ENCODE data around the gene SLC47A2. TPM values are rescaled to one million over a fixed set of nuclear protein-coding genes. Genes with fewer than 3 reads are reported as not detected.

The SLC47A2 gene
- total and polyA plus RNA-seq, 9 donors, result 0.13 to 0.53 (median 0.22) TPM; not detected in 1

DNA sequence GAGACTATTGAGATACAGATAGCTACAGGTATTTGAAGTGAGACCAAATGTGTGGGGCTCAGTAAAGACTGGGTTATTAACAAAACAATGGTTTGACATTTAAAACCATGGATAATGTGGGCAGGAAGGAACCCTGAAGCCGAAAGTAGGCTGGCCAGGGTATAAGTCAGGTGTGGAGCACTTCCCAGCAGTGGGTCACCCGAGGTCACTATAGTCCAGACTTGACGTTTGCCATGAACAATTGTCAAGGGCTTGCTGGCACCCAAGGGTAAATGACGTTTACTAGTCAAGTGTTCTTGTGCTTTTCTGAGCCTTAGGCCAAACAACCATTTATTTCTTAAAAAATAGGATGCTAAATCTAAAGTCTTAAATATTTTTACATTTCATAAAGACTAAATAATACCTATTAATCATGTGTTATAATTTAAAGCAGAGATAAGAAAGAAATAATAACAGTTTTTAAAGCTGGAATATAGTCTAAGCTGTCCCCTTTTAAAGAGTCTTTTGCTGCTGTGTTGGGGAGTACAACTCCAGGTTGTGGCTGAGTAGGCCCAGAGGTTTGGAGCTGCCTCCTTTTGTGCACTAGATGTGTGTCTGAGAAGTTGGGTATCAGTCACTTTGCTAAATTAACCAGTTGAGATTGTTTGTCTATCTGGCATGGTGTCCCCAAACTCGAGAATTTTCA, 52.1 kb downstream of the SLC47A2 start:
- Histone ChIP-seq H3K27ac (ENCODE audit: low read length) (no peak overlapping the region), H3K4me3 (ENCODE audit: low read length) (no peak overlapping the region), H3K27me3 (ENCODE audit: control insufficient read depth, insufficient read depth, low read length) (no peaks in the 10 kb centered on the region), H3K36me3 (ENCODE audit: control insufficient read depth, insufficient read depth, low read length) (peaks cover 48% of the 10 kb centered on the region), H3K4me1 (ENCODE audit: control insufficient read depth, insufficient read depth, low read length) (no peaks in the 10 kb centered on the region), H3K9me3 (replicated peaks; ENCODE audit: control insufficient read depth, low read depth, low read length) (no peaks in the 10 kb centered on the region)
- DNase-seq, result no peak
- WGBS (ENCODE audit: insufficient coverage), result 62% methylated on average over 3 of the region's 5 CpGs

- 95% methylated on average over 4 of the region's 6 CpGs for WGBS (ENCODE audit: insufficient coverage)
- Histone ChIP-seq H3K4me3 (ENCODE audit: low read length) (no peak overlapping the region), H3K27me3 (ENCODE audit: control insufficient read depth, insufficient read depth, low read length) (no peaks in the 10 kb centered on the region), H3K9me3 (replicated peaks; ENCODE audit: control insufficient read depth, low read depth, low read length) (no peaks in the 10 kb centered on the region), H3K36me3 (ENCODE audit: control insufficient read depth, insufficient read depth, low read length) (peaks cover 55% of the 10 kb centered on the region), H3K4me1 (ENCODE audit: control insufficient read depth, insufficient read depth, low read length) (no peaks in the 10 kb centered on the region), H3K27ac (ENCODE audit: low read length) (no peak overlapping the region)
- DNase-seq, result no peak
Observed at GRCh38 chr17:19663097-19663496, 53.3 kb downstream of the SLC47A2 start.

DNA sequence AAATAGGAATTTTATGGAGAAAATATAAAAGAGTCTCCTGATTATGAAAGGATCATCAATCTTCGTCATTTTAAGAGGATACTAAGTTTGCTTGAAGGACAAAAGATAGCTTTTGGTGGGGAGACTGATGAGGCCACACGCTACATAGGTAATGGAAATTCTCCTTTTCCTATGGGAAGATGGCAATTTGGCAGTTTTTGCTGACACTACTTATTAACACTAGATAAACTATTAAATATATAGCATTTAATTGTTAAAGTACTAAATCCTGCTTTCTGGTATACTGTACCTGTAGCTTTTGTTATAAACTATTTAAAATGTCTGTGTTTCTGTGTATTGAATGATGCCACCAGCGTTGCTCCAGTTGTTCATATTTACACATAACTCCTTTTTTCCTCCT, 55.3 kb downstream of the SLC47A2 start:
- H3K4me1 ChIP-seq (ENCODE audit: control insufficient read depth, insufficient read depth, low read length), result no peaks in the 10 kb centered on the region
- no peaks in the 10 kb centered on the region for H3K27me3 ChIP-seq (ENCODE audit: control insufficient read depth, insufficient read depth, low read length)
- no peak overlapping the region for H3K27ac ChIP-seq (ENCODE audit: low read length)
- no peaks in the 10 kb centered on the region for H3K9me3 ChIP-seq (replicated peaks; ENCODE audit: control insufficient read depth, low read depth, low read length)
- peaks cover 65% of the 10 kb centered on the region for H3K36me3 ChIP-seq (ENCODE audit: control insufficient read depth, insufficient read depth, low read length)
- no CpG with 5 or more reads among the region's 3 CpGs for WGBS (ENCODE audit: insufficient coverage)
- DNase-seq, result no peak
- H3K4me3 ChIP-seq (ENCODE audit: low read length), result no peak overlapping the region

- Histone ChIP-seq H3K27ac (ENCODE audit: low read length) (no peak overlapping the region), H3K4me1 (ENCODE audit: control insufficient read depth, insufficient read depth, low read length) (no peaks in the 10 kb centered on the region), H3K27me3 (ENCODE audit: control insufficient read depth, insufficient read depth, low read length) (no peaks in the 10 kb centered on the region), H3K9me3 (replicated peaks; ENCODE audit: control insufficient read depth, low read depth, low read length) (no peaks in the 10 kb centered on the region), H3K36me3 (ENCODE audit: control insufficient read depth, insufficient read depth, low read length) (peaks cover 65% of the 10 kb centered on the region), H3K4me3 (ENCODE audit: low read length) (no peak overlapping the region)
- no peak for DNase-seq
- 94% methylated on average over 4 of the region's 6 CpGs for WGBS (ENCODE audit: insufficient coverage)
Observed at GRCh38 chr17:19660219-19660870, 56.0 kb downstream of the SLC47A2 start.

DNA sequence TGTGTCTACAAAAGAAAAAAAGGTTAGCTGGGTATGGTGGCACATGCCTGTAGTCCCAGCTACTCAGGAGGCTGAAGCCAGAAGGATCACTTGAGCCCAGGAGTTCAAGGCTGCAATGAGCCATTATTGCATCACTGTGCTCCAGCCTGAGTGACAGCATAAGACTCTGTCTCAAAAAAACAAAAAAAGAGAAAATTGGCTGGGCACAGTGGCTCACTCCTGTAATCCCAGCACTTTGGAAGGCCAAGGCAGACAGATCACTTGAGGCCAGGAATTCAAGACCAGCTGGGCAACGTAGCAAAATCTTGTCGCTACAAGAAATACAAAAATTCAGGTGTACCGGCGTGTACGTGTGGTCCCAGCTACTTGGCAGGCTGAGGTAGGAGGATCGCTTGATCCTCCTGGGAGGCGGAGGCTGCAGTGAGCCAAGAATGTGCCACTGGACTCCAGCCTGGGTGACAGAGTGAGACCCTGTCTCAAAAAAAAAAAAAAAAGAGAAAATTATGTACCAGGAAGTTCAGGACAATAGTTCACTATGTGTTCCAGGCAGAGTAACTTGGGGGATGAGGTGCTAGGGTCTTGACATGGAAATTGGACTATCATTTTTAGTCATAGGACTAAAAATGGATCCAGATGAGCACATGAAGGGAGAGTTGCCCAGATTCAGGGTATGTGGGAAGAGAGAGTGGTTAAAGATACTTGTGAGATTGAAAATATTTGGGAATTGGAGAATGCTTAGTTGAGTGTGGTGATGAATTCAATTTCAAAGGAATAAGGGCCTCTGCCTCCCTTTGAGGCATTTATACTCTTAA, 56.8 kb downstream of the SLC47A2 start:
- WGBS (ENCODE audit: insufficient coverage), result 85% methylated on average over 6 of the region's 7 CpGs
- Histone ChIP-seq H3K4me1 (ENCODE audit: control insufficient read depth, insufficient read depth, low read length) (no peaks in the 10 kb centered on the region), H3K9me3 (replicated peaks; ENCODE audit: control insufficient read depth, low read depth, low read length) (no peaks in the 10 kb centered on the region), H3K27me3 (ENCODE audit: control insufficient read depth, insufficient read depth, low read length) (no peaks in the 10 kb centered on the region), H3K36me3 (ENCODE audit: control insufficient read depth, insufficient read depth, low read length) (peaks cover 64% of the 10 kb centered on the region), H3K27ac (ENCODE audit: low read length) (no peak overlapping the region), H3K4me3 (ENCODE audit: low read length) (no peak overlapping the region)
- no peak for DNase-seq

DNA sequence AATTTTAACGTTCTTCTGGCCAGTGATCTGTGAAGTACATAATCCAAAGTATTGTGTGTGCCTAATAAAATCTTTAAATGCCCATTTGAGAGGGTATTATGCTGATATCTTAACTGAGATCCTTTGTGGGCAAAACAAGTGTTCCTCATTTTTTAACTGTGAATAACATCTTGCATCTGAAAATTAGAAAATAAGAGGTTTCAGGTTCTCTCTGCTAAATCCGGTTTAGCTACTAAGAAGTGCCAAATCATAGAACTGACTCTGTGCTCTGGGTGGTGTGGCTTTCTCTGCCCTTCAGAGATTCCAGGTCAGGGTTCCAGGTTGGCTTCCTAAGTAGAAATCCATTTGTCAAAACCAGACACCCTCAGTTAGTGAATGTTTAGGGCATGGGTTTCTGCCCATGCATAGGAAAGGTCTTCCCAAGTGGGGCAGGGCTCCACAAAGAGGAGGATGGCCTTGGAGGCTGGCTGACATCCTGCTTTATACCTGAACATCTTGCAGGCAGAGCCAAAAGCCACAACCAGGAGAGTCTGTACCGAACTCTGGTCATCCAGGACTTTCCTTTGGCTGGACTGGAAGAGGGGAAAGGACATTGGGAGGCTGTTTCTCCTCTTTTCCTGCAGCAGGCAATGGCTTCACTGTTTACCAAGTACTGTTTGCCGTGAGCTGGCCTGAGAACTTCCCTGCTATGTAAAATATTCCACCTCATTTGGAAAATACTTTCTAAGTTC, 59.4 kb downstream of the SLC47A2 start:
- no CpG with 5 or more reads among the region's 4 CpGs for WGBS (ENCODE audit: insufficient coverage)
- Histone ChIP-seq H3K9me3 (replicated peaks; ENCODE audit: control insufficient read depth, low read depth, low read length) (no peaks in the 10 kb centered on the region), H3K4me1 (ENCODE audit: control insufficient read depth, insufficient read depth, low read length) (no peaks in the 10 kb centered on the region), H3K4me3 (ENCODE audit: low read length) (no peak overlapping the region), H3K36me3 (ENCODE audit: control insufficient read depth, insufficient read depth, low read length) (peaks cover 67% of the 10 kb centered on the region), H3K27ac (ENCODE audit: low read length) (no peak overlapping the region), H3K27me3 (ENCODE audit: control insufficient read depth, insufficient read depth, low read length) (no peaks in the 10 kb centered on the region)
- DNase-seq, result no peak

DNA sequence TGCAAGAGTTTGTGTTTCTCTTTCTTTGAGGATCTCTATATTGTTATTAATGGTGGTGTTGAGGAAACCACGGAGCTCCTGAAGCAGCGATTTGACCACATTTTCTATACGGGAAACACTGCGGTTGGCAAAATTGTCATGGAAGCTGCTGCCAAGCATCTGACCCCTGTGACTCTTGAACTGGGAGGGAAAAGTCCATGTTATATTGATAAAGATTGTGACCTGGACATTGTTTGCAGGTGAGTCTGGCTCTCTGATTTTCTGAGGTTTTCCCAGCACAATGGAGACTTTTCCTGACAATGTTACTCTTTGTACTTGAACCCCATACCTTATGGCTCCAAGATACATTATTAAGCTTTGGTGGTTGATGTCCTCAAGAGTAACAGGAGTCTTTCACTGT, 60.0 kb downstream of the SLC47A2 start:
- Histone ChIP-seq H3K4me3 (ENCODE audit: low read length) (no peak overlapping the region), H3K27ac (ENCODE audit: low read length) (no peak overlapping the region), H3K27me3 (ENCODE audit: control insufficient read depth, insufficient read depth, low read length) (no peaks in the 10 kb centered on the region), H3K4me1 (ENCODE audit: control insufficient read depth, insufficient read depth, low read length) (no peaks in the 10 kb centered on the region), H3K36me3 (ENCODE audit: control insufficient read depth, insufficient read depth, low read length) (peaks cover 67% of the 10 kb centered on the region), H3K9me3 (replicated peaks; ENCODE audit: control insufficient read depth, low read depth, low read length) (no peaks in the 10 kb centered on the region)
- 92% methylated on average over 4 of the region's 4 CpGs for WGBS (ENCODE audit: insufficient coverage)
- no peak for DNase-seq

DNA sequence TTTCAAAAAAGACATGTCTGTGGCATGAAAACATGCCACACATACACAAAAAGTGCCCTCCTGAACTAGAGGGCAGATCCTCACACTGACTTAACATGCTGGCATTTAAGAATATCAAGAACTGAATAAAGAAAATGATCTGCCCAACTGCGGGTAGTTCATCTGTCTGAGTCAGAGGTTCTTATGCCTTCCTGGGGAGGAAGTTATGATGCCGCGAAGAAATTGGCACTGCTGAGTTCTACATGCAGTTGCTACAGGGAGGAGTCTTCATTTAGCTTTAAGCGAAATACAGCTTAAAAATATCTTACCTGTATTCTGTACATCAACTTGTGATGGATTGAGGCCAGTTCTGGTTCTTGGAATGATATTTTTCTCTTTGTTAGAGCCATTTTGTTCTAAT, 61.5 kb downstream of the SLC47A2 start:
- WGBS (ENCODE audit: insufficient coverage), result no CpG with 5 or more reads among the region's 4 CpGs
- DNase-seq, result no peak
- Histone ChIP-seq H3K4me1 (ENCODE audit: control insufficient read depth, insufficient read depth, low read length) (peaks cover 5% of the 10 kb centered on the region), H3K36me3 (ENCODE audit: control insufficient read depth, insufficient read depth, low read length) (peaks cover 59% of the 10 kb centered on the region), H3K27me3 (ENCODE audit: control insufficient read depth, insufficient read depth, low read length) (no peaks in the 10 kb centered on the region), H3K4me3 (ENCODE audit: low read length) (no peak overlapping the region), H3K27ac (ENCODE audit: low read length) (no peak overlapping the region), H3K9me3 (replicated peaks; ENCODE audit: control insufficient read depth, low read depth, low read length) (no peaks in the 10 kb centered on the region)

DNA sequence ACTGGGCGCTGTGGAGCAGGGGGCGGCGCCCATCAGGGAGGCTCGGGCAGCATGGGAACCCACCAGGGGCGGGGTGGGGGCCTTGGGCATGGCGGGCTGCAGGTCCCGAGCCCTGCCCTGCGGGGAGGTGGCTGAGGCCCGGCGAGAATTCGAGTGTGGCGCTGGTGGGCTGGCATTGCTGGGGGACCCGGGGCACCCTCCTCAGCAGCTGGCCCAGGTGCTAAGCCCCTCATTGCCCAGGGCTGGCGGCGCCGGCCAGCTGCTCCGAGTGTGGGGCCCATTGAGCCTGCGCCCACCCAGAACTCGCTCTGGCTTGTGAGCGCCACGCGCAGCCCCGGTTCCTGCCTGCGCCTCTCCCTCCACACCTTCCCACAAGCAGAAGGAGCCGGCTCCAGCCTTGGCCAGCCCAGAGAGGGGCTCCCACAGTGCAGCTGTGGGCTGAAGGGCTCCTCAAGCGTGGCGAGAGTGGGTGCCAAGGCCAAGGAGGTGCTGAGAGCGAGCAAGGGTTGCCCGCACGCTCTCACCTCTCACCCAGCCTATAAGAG, 62.0 kb downstream of the SLC47A2 start:
- H3K9me3 ChIP-seq (replicated peaks; ENCODE audit: control insufficient read depth, low read depth, low read length), result no peaks in the 10 kb centered on the region
- DNase-seq, result no peak
- peaks cover 8% of the 10 kb centered on the region for H3K4me1 ChIP-seq (ENCODE audit: control insufficient read depth, insufficient read depth, low read length)
- H3K27me3 ChIP-seq (ENCODE audit: control insufficient read depth, insufficient read depth, low read length), result no peaks in the 10 kb centered on the region
- WGBS (ENCODE audit: insufficient coverage), result 95% methylated on average over 13 of the region's 30 CpGs
- H3K36me3 ChIP-seq (ENCODE audit: control insufficient read depth, insufficient read depth, low read length), result peaks cover 58% of the 10 kb centered on the region
- H3K4me3 ChIP-seq (ENCODE audit: low read length), result no peak overlapping the region
- H3K27ac ChIP-seq (ENCODE audit: low read length), result no peak overlapping the region

All from muscle of leg (tissue), 11 donors.